Measurements from ENCODE around the gene PIAS3.

The PIAS3 gene

GRCh38 chr1:145858901-145859490 is at the start of gene PIAS3:
Gene PIAS3 (minus strand): TSS chr1:145859081. CDS start chr1:145858990, 91 bp downstream.
- DNase-seq (ENCODE audit: low spot score): peak; percentile 99

GRCh38 chr1:145908653-145909052 is 49.8 kb upstream of the PIAS3 start:
- no peak for DNase-seq (ENCODE audit: low spot score)

- DNase-seq (ENCODE audit: low spot score): no peak
Measured at GRCh38 chr1:145906954-145907753, 48.3 kb upstream of the PIAS3 start.

GRCh38 chr1:145901312-145902021 is 42.6 kb upstream of the PIAS3 start:
- no peak for DNase-seq (ENCODE audit: low spot score)

GRCh38 chr1:145898756-145899155 is 39.9 kb upstream of the PIAS3 start:
- DNase-seq (ENCODE audit: low spot score): no peak

GRCh38 chr1:145897969-145898368 is 39.1 kb upstream of the PIAS3 start:
- DNase-seq (ENCODE audit: low spot score): no peak

GRCh38 chr1:145895471-145895870 is 36.6 kb upstream of the PIAS3 start:
- no peak for DNase-seq (ENCODE audit: low spot score)

- DNase-seq (ENCODE audit: low spot score): no peak
Measured at GRCh38 chr1:145893306-145894055, 34.6 kb upstream of the PIAS3 start.

- DNase-seq (ENCODE audit: low spot score): peak; percentile 28
Measured at GRCh38 chr1:145892486-145893087, 33.7 kb upstream of the PIAS3 start.

GRCh38 chr1:145891587-145892485 is 33.0 kb upstream of the PIAS3 start:
- DNase-seq (ENCODE audit: low spot score): peak; percentile 100

- no peak for DNase-seq (ENCODE audit: low spot score)
Measured at GRCh38 chr1:145891143-145891542, 32.3 kb upstream of the PIAS3 start.

GRCh38 chr1:145889722-145890121 is 30.8 kb upstream of the PIAS3 start:
- DNase-seq (ENCODE audit: low spot score): no peak

- DNase-seq (ENCODE audit: low spot score): no peak
Measured at GRCh38 chr1:145887631-145888030, 28.8 kb upstream of the PIAS3 start.

GRCh38 chr1:145886816-145887215 is 27.9 kb upstream of the PIAS3 start:
- no peak for DNase-seq (ENCODE audit: low spot score)

- no peak for DNase-seq (ENCODE audit: low spot score)
Measured at GRCh38 chr1:145886390-145886789, 27.5 kb upstream of the PIAS3 start.

GRCh38 chr1:145885738-145886287 is 26.9 kb upstream of the PIAS3 start, which contains the start of gene ANKRD35:
Gene ANKRD35 (minus strand): TSS chr1:145885866. CDS start chr1:145885758, 108 bp downstream.
- peak; percentile 95 for DNase-seq (ENCODE audit: low spot score)

GRCh38 chr1:145884675-145885074 is 25.8 kb upstream of the PIAS3 start:
- DNase-seq (ENCODE audit: low spot score): no peak

GRCh38 chr1:145879775-145880174 is 20.9 kb upstream of the PIAS3 start:
- no peak for DNase-seq (ENCODE audit: low spot score)

GRCh38 chr1:145878724-145879123 is 19.8 kb upstream of the PIAS3 start:
- no peak for DNase-seq (ENCODE audit: low spot score)

GRCh38 chr1:145877923-145878486 is 19.1 kb upstream of the PIAS3 start:
- no peak for DNase-seq (ENCODE audit: low spot score)
